Adrenal gland (tissue), 19 donors: ENCODE measurements around the gene ZFP92. TPM values are rescaled to one million over a fixed set of nuclear protein-coding genes. Genes with fewer than 3 reads are reported as not detected.

Experiments used
- DNase-seq, 7 donors: peaks; one replicate each; pipeline ENCODE4 v3.0.0-alpha.2; 2019 to 2020
- H3K27ac ChIP-seq, 5 donors: fragments of 200-600 bp; sonication (generic) in 4 of 5; 1 replicate in 3 of 5; 2 replicates in 2 of 5; pipeline versions ENCODE4 v1.5.1 to v1.8.0; 2016 to 2020; ENCODE audit warnings: mild to moderate bottlenecking in 1 of 5
- H3K27me3 ChIP-seq: fragments of 200-600 bp; 2 replicates; pipeline ENCODE4 v1.8.0; 2021
- H3K36me3 ChIP-seq, 2 donors: fragments of 200-600 bp; replicated peaks in 1 of 2; 1 replicate in 1 of 2; 2 replicates in 1 of 2; pipeline versions ENCODE4 v1.5.1 to v1.8.0; 2018 to 2022
- H3K4me1 ChIP-seq, 2 donors: fragments of 200-600 bp; replicated peaks in 1 of 2; 1 replicate in 1 of 2; 2 replicates in 1 of 2; pipeline versions ENCODE4 v1.5.1 to v1.8.0; 2018 to 2021
- H3K4me3 ChIP-seq, 4 donors: fragments of 200-600 bp; sonication (generic) in 3 of 4; one replicate each; pipeline ENCODE4 v1.5.1; 2016 to 2018
- H3K9me3 ChIP-seq, 3 donors: fragments of 200-600 bp; sonication (generic) in 1 of 3; replicated peaks in 1 of 3; 1 replicate in 2 of 3; 2 replicates in 1 of 3; pipeline versions ENCODE4 v1.5.1 to v1.8.0; 2016 to 2021
- POLR2A ChIP-seq, 2 donors: fragments of 450-650 bp; IDR thresholded peaks; one replicate each; pipeline ENCODE4 v1.6.1; 2017; ENCODE audit warnings: antibody characterized with exemption in 2 of 2, mild to moderate bottlenecking in 2 of 2, moderate library complexity in 1 of 2
- WGBS, 4 donors: extraction: QIAGEN DNeasy Blood & Tissue Kit in 2 of 4; methylation state at CpG; one replicate each; pipeline versions ENCODE4 v1.1.5 to v1.1.7; 2013 to 2017; 5-methylcytosine and 5-hydroxymethylcytosine counted together
- intact Hi-C, 2 donors: fragments of 100-400 bp; cut with DNase I; formaldehyde crosslinking; loops; one replicate each; pipeline versions ENCODE4 v1.14.1 to v1.15.0; 2022 to 2023
- long read RNA-seq, 10 donors: library from polyadenylated mRNA in 3 of 10; unstranded in 2 of 10; stranded (forward) in 1 of 10; transcript quantifications; one replicate each; pipeline ENCODE4 v2.0.0 and lab custom pipeline, GENCODE V29; 2021 to 2026
- polyA plus RNA-seq, 3 donors: library from polyadenylated mRNA; stranded (reverse); fragments of 200-250 nt in 2 of 3; fragments of 350-450 nt in 1 of 3; fragmentation: Illumina TruSeq in 1 of 3; extraction: RNeasy Lipid Tissue Mini Kit (QIAGEN cat#74804) in 1 of 3; gene quantifications; one replicate each; pipeline ENCODE4 v1.2.3, GENCODE V29; 2013 to 2014
- total RNA-seq, 9 donors: library from RNA; depleted of rRNA in 4 of 9; stranded (reverse); fragments of >200 nt in 4 of 9; fragments of 120-200 nt in 1 of 9; fragmentation: NEBNext Ultra II Directional in 1 of 9; extraction: Animal tissue kit (Norgen Biotek cat#: 25700) in 1 of 9; gene quantifications; one replicate each; pipeline versions ENCODE4 v1.1.0 to v1.2.4, GENCODE V29; 2013 to 2023
- TF ChIP-seq, protein P1 (sequence below), 6 experiments: fragments of 450-650 bp in 4 of 6; fragments of 200-600 bp in 2 of 6; sonication (generic) in 1 of 6; IDR thresholded peaks; 1 replicate in 5 of 6; 2 replicates in 1 of 6; pipeline versions ENCODE4 v1.5.1 to v1.8.0; 2016 to 2021; ENCODE audit warnings: antibody characterized with exemption in 6 of 6, mild to moderate bottlenecking in 2 of 6, moderate library complexity in 1 of 6
- donor health status: healthy with polysubstance abuse.
- donor health status: Bipolar disorder and iron deficiency.
- donor health status: DM: yes; HTN: yes; CAD: no.
- donor health status: DM: no; HTN: no; CAD: no.
- donor health status: DM: no; HTN: no; CAD: no.
- donor health status: DM: yes; HTN: yes; CAD: no.

ZFP92 gene, protein sequence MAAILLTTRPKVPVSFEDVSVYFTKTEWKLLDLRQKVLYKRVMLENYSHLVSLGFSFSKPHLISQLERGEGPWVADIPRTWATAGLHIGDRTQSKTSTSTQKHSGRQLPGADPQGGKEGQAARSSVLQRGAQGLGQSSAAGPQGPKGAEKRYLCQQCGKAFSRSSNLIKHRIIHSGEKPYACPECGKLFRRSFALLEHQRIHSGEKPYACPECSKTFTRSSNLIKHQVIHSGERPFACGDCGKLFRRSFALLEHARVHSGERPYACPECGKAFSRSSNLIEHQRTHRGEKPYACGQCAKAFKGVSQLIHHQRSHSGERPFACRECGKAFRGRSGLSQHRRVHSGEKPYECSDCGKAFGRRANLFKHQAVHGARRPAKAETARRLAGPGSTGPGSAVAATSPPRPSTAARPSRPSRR
- total RNA-seq (1 to 10 TPM; 2.6 to 7.5 (median 4.1) TPM), polyA plus RNA-seq (1 to 10 TPM in 1 of 3 donors, under 1 TPM in 2; 0.71 to 4.2 (median 0.97) TPM)
- long read RNA-seq, donor 1 = 0 reads
- long read RNA-seq, donor 2 = 0 reads
- long read RNA-seq, donor 3 = 0 reads
- long read RNA-seq, donor 4 = 0 reads
- long read RNA-seq, donor 5, partial matches to known transcripts = 0 of 1 reads
- long read RNA-seq, donor 5, other reads (novel, unspliced or antisense) = 1 of 1 reads
- long read RNA-seq, donor 6 = 0 reads
- long read RNA-seq, donor 7 = 0 reads
- long read RNA-seq, donor 8 = 0 reads
- long read RNA-seq, donor 9 = 0 reads
- long read RNA-seq, donor 10 = 0 reads

DNA sequence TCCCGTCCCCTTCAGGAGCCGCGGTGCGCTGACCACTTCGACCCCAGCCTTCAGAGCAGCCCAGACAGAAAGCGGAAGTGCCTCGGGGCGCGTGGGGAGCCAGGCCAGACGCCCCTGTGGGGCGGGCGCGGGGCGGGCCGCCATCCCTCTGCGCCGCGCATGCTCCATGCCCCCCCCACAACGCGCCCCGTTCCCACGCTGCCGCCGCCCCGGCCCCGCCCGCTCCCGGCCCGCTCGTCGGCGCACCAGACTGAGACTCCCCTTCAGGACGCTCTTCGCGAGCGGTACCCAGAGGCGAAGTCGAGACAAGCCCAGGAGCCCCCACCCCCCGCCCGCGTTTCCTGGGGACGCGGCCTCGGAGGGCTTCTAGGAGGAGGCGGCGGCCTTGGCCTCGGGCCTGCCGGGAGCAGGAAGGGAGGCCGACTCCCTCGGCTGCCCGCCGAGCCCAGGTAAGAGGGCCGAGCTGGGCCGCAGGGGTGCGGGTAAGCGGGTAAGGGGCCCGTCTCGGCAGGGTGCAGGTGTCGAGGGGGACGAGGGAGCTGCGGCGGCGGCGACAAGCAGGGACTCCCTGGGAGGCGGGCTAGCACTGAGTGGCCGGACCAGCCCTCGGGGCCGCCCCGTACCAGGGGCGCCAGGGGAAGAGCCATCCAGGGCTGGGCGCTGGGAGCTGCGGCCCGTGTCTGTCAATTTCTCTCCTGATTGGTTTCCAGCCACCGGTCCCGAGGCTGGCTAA, at the start of gene ZFP92:
Gene ZFP92 (plus strand): TSS at position 218 of the 733 bp plus-strand sequence. CDS start 6,851 bp downstream, outside the sequence.
- peak within 1 kb of the TSS in 2 of 4 donors; percentile 40 to 51 for H3K4me3 ChIP-seq
- no peak for TF ChIP-seq POLR2A (IDR thresholded peaks at IDR 0.05)
- TF ChIP-seq, protein P1, sequence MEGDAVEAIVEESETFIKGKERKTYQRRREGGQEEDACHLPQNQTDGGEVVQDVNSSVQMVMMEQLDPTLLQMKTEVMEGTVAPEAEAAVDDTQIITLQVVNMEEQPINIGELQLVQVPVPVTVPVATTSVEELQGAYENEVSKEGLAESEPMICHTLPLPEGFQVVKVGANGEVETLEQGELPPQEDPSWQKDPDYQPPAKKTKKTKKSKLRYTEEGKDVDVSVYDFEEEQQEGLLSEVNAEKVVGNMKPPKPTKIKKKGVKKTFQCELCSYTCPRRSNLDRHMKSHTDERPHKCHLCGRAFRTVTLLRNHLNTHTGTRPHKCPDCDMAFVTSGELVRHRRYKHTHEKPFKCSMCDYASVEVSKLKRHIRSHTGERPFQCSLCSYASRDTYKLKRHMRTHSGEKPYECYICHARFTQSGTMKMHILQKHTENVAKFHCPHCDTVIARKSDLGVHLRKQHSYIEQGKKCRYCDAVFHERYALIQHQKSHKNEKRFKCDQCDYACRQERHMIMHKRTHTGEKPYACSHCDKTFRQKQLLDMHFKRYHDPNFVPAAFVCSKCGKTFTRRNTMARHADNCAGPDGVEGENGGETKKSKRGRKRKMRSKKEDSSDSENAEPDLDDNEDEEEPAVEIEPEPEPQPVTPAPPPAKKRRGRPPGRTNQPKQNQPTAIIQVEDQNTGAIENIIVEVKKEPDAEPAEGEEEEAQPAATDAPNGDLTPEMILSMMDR (IDR thresholded peaks at IDR 0.05) = no peak
- H3K27ac ChIP-seq = peak within 1 kb of the TSS in 2 of 5 donors; percentile 39 to 52
- H3K4me1 ChIP-seq = peaks cover 0 to 4% of the 10 kb centered on the region in 2 donors
- no peaks in the 10 kb centered on the region for H3K36me3 ChIP-seq
- DNase-seq = peak in 3 of 7 donors; percentile 26 to 40 (median 36)
- no peaks in the 10 kb centered on the region for H3K9me3 ChIP-seq
- WGBS, 4 donors = 1 to 50% (median 17%) methylated on average over 3 to 74 of the region's 75 CpGs
- intact Hi-C loops = no loop called here
- H3K27me3 ChIP-seq = no peaks in the 10 kb centered on the region

DNA sequence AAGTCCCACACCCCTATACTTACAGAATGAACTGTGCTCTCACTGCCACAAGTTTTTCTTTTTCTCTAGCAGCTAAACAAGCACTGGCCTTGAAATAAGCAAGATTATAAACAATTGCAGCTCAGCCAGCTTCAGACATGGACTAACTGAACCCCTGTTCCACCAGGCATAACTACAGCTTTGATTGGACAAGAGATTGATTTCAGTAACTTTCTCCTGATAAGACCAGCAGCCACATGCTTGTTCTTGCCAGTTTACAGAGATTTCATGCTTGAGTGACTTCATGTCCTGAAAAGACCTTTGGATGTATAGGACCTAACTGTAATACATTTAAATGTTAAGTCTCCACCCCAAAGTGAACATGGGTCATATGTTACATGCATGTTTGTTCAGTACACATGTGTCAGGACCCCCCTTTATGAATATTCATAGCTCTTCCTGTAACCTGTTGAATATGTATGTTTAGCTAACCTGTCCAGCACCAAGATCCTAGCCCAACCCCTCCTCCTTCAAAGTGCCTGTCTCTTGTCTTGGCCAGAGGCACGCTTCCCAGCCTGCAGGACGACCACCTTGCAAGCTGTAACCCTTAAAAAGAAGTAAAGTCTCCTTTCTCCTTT, 49.4 kb upstream of the ZFP92 start:
- Histone ChIP-seq H3K27ac (peak overlapping the region in 1 of 5 donors; percentile 56), H3K4me1 (no peaks in the 10 kb centered on the region), H3K36me3 (no peaks in the 10 kb centered on the region), H3K27me3 (peaks cover 3% of the 10 kb centered on the region), H3K9me3 (no peaks in the 10 kb centered on the region), H3K4me3 (no peak overlapping the region)
- TF ChIP-seq, protein P1 (IDR thresholded peaks at IDR 0.05) = no peak
- no peak for TF ChIP-seq POLR2A (IDR thresholded peaks at IDR 0.05)
- 0 to 73% (median 41%) methylated on average over 1 to 2 of the region's 2 CpGs for WGBS, 4 donors
- DNase-seq = no peak
- intact Hi-C loops = no loop called here

DNA sequence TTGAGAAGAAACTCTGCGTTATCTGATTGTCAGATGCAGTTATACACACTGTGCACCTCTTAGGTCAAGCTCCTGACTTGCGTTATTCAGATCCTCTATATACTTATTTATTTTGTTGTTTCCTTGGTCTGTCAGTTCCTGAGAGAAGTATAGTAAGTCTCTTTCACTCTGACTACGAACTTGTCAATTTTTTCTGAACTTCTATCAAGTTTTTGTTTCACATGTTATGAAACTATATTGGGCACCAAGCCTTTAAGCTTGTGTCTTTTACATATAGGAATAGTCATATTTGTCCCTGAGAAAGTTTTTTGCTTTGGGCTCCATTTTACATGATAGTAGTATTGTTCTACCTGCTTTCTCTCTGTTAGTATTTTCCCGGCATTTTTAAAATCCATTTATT, 45.6 kb upstream of the ZFP92 start:
- intact Hi-C loops = no loop called here
- no peak for TF ChIP-seq POLR2A (IDR thresholded peaks at IDR 0.05)
- TF ChIP-seq, protein P1 (IDR thresholded peaks at IDR 0.05) = no peak
- H3K27me3 ChIP-seq = peaks cover 3% of the 10 kb centered on the region
- no peaks in the 10 kb centered on the region for H3K36me3 ChIP-seq
- H3K4me3 ChIP-seq = no peak overlapping the region
- DNase-seq = no peak
- no peak overlapping the region for H3K27ac ChIP-seq
- H3K9me3 ChIP-seq = no peaks in the 10 kb centered on the region
- peaks cover 1 to 3% of the 10 kb centered on the region in 2 donors for H3K4me1 ChIP-seq
- WGBS, 4 donors = 69 to 94% (median 83%) methylated on average over 4 of the region's 4 CpGs
